Kidney glomerular epithelial cell (primary cell): ENCODE data around the gene RFPL3.
"Not testable (repeated sequence)": the region's sequence is repeated elsewhere in the genome, so short reads cannot be mapped to it uniquely, and the experiment has no call there.

ENCODE experiments used
- DNase-seq: peaks from one replicate; lab custom pipeline; 2025; lab: John Stamatoyannopoulos, UW

RFPL3 gene

GRCh38 chr22:32357567-32357966 lies at the start of gene RFPL3:
RFPL3 (plus strand) TSS chr22:32357867; CDS start chr22:32358072, 205 bp downstream.
- not testable (repeated sequence) for DNase-seq

GRCh38 chr22:32308191-32308590 lies 49.5 kb upstream of the RFPL3 start:
- no peak for DNase-seq

DNA sequence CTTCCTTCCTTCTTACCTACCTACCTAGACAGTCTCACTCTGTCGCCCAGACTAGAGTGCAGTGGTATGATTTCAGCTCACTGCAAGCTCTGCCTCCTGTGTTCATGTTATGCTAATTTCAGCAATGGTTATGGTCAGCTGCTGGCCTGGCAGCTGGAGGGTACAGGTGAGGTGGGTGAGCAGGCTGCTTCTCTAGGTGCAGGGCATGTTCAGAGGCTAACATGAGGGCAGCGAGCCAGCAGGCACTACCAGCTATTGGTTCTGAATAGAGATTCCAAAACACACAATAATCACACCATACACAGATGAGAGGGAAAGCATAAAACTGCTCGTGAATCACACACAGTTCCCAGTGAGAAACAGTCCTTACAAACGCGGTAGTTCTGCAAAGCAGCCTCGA lies 48.7 kb upstream of the RFPL3 start:
- DNase-seq, result no peak

GRCh38 chr22:32309585-32310251 lies 47.9 kb upstream of the RFPL3 start:
- no peak for DNase-seq

DNA sequence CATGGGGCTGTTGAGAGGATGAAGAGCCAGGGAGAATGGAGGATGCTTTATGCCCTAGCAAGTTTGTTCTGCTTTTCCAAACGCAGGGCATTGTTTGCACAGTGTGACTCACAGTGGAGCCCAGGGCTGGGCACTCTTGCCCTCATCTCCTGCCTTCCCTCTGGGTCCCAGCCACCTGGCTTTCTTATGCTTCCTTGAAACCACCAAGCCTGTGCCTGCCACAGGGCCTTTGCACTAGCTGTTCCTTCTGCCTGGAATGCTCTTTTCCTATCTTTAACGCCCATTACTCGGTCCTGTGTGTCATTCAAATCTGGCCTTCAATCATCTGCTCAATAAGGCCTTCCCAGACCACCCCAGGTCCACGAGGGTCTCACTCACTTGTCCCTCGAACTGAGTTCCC lies 46.9 kb upstream of the RFPL3 start:
- no peak for DNase-seq

- DNase-seq, result no peak
These were observed 46.1 kb upstream of the RFPL3 start for GRCh38 chr22:32311551-32312071.

DNA sequence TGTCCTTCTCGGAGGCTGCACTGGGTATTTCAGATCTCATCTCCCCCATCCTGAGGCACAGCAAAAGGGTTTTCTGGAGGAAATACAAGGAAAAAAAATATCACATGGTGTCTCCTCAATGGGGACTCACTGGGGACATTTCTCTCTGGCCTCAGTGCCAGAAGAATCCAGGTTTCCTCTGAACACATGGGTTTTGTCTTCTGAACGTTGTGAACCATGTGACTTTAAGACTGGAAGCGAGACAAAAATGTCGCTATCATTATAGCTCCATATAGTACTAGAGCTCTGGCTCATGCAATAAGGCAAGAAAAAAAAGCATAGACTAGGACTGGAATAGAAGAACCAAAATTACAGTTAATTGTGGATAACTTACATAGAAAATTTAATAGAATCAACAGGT lies 44.9 kb upstream of the RFPL3 start:
- no peak for DNase-seq

DNA sequence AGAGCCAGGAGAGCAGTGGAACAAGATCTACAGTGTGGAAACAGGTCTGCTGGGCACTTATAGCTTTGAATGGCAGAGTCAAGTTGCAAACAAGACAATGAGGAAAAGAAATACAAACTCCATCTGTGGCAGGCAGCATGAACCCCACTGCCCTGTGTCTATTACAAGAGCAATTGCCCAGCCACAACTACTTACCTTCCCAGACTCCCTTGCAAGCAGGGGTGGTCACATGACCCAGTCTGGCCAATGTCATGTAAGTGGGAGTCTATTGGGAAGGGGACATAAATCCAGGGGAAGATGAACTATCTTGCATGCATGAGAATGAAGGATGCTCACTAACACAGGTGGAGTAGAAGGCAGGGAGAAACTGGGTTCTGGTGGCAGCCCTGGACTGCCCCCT lies 44.1 kb upstream of the RFPL3 start:
- no peak for DNase-seq

DNA sequence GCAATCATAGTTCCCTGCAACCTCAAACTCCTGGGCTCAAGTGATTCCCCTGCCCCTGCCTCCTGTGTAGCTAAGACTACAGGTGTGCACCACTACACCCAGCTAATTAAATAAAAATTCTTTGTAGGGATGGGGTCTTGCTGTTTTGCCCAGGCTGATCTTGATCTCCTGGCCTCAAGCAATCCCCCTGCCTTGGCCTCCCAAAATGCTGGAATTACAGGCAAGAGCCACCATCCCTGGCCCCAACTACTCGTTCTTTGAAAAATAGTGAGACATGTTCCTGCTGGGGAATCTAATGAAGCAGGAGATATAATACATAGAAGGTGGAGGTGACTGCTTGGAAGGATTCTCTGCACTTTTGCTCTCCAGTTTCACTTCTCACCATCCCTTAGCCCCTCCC lies 40.1 kb upstream of the RFPL3 start:
- no peak for DNase-seq

GRCh38 chr22:32318361-32318760 lies 39.3 kb upstream of the RFPL3 start:
- no peak for DNase-seq

DNA sequence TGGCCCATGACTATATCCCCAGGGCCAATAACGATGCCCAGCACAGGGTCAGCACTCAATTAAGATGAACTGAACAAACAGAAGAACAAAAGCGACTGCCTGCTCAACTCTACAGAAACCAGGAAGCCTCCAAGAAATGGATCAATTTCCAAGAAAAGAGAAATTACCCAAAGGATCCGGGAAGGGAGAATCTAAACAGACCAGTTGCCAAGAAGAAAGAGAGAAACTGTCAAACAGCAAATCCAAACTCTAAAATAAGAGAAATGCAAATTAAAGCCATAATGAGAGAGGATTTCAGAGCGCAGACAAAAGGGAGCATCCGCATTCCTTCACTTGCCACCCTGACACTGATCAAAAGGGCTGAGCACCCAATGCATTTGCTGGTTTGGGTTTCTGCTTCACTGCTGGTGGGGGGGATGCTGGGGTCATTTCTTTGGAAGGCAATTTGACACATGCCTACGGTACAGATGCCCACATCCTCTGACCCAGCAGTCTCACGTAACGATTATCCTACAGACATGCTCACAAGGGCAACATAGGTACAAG lies 37.7 kb upstream of the RFPL3 start:
- DNase-seq, result no peak

DNA sequence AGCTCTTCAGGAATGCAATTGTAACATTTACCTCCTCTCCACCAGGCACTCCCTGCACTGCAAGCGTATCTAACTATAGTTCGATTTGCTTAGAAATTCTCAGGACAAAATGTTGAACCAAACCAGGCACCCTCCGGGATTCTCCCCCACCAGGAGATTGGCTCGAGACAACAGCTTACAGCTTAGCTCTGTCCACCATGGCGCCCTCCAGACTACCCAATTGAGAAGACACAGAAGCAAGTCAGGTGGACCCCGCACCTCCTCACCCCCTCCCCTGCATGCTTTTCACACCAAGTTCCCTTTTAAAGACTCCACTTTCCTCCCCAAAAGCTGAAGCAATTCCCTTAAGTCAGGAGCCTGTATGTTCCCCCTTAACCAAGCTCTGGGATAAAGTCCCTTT lies 34.7 kb upstream of the RFPL3 start:
- no peak for DNase-seq

GRCh38 chr22:32323513-32324164 lies 34.0 kb upstream of the RFPL3 start:
- no peak for DNase-seq

DNA sequence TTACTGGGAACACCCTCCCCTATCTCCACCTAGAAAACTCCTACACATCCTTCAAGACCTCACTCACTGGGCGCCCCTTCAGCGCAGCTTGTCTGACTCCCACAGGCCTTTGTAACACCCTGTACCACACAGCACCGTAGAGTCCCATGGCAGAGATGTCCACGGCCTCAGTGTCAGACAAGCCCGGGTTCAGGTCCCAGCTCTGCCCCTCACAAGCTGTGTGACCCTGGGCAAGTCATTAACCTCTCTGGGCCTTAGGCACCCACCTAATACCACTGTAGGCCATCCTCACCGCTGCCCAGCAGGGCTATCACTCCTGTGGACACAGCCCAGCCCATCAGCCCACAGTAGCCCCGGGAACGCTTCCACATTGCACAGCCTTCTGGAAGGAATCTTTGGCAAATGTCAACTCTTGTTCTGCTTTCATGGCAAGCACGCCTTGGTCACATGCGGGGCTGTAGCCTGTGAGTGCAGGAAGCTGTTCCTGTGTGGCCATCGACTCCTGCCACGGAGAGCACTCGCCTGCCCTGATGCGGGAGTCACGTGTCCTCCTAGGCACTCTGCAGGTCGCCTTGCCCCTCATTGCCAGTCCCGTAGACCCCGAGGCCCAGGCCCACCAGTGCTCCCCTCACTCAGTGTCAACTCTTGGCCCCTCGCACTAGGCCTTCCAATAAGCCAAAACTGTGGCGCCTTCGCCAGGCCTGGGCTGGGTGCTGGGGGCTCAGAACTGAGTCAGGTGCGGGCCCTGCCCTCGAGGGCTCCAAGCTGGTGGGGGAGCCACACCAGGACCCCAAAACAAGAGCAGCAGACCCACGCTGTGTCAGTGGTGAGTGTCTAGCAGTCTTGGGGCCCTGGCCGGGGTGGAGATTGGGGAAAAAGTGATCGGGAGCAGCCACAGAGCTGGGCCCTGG lies 32.9 kb upstream of the RFPL3 start:
- no peak for DNase-seq

DNA sequence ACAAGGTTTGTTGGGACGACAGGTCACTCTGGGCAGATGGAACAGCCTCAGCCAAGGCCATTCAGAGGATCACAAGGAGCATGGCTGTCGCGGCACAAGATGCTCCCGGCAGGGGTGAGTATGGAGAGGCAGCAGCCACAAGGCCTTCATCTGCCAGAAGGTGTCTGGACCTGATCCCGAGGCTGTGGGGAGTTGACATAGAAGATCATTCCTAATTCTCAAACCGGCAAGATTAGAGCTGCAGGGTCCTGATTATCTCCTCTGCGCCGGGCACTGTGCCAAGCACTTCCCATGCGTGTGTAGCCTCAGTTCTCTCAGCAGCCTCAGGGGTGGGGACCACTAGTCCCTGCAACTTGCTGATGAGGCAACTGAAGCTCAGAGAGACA lies 32.3 kb upstream of the RFPL3 start:
- no peak for DNase-seq

DNA sequence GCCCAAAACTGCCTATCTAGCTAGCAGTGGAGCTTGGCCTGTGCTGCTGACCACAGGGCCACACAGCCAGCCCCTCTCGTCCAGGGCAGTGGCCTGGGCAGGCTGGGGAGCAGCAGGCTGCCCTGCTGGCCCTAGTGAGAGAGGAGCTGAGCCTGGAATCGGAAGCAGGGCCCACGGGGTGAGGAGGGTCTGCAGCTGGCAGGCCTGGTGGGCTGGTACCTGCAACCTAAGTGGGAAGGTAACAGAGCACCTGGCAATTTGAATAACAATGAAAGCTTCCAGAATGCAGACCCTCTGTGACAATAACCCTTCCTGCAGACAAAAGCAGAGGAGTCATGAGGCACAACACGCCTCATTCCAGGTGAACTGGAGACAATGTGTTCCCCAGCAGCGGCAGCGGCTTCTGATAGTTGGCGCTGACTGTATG lies 31.8 kb upstream of the RFPL3 start:
- DNase-seq, result no peak

- DNase-seq, result no peak
These were observed 31.0 kb upstream of the RFPL3 start for GRCh38 chr22:32326647-32327046.

DNA sequence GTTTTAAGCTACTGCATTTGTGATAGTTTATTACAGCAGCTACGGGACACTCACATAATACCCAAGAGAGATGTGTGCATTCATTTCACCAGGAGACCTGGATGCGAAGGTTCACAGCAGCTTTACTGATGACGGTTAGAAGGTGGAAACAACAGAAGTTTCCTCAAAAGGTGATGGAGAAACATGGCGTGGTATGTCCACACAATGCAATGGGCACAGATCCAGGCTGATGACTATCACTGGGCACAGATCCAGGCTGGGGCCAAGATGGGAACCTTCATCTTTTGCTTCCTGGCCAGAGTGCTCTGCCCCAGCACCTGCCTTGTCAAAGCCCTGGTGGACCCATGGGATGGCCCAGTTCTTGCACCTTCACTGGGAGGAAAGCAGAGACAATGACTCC lies 30.6 kb upstream of the RFPL3 start:
- DNase-seq, result no peak

- DNase-seq, result no peak
These were observed 30.0 kb upstream of the RFPL3 start for GRCh38 chr22:32327596-32328171.

GRCh38 chr22:32328306-32329201 lies 29.1 kb upstream of the RFPL3 start:
- DNase-seq, result no peak

DNA sequence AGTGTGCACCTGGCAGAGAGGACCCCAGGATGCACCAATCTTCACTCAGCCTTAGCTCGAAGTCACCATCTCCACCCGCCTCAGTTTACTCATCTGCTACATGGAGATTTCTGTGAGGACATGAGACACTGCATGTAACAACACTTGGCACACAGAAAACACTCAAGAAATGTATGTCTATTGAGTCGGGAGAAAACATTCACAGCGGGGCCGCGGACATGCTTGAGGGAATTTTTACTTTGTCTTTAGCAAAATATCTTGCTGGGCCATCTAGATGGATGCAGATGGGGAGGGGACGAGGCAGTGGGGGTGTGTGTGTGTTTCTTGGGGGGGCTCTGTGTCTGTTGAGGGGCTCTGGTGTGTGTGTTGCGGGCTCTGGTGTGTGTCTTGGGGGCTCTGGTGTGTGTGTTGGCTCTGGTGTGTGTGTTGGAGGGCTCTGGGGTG lies 28.4 kb upstream of the RFPL3 start:
- no peak for DNase-seq
